PFSK-1 (cell line): ENCODE results near the gene EIF5AL1.

Source experiments
- FOXP2 ChIP-seq: optimal IDR thresholded peaks from 2 replicates; pipeline ENCODE3; 2011; ENCODE audit warnings: borderline replicate concordance, control low read depth, inconsistent platforms; ENCODE audit not compliant: insufficient read depth; ENCODE audit errors: extremely low read length, extremely low read depth
- POLR2AphosphoS5 ChIP-seq: IDR thresholded peaks from 2 replicates; pipeline ENCODE4 v1.6.1; 2012; ENCODE audit warnings: low read depth, mild to moderate bottlenecking, control low read depth, low read length, moderate library complexity
- REST ChIP-seq, 2 experiments: IDR thresholded peaks; 2 replicates each; pipeline versions ENCODE4 v1.6.1 to v1.8.0; 2011 to 2012; ENCODE audit warnings: low read depth in 2 of 2, low read length in 2 of 2, control low read depth in 1 of 2, inconsistent platforms in 1 of 2, mild to moderate bottlenecking in 1 of 2, moderate library complexity in 1 of 2; ENCODE audit not compliant: insufficient read depth in 1 of 2
- SIN3A ChIP-seq: IDR thresholded peaks from 2 replicates; pipeline ENCODE4 v1.6.1; 2012; ENCODE audit warnings: mild to moderate bottlenecking, low read length, moderate library complexity, borderline replicate concordance; ENCODE audit not compliant: insufficient read depth
- TAF1 ChIP-seq: IDR thresholded peaks from 2 replicates; pipeline ENCODE4 v1.6.1; 2012; ENCODE audit warnings: low read length, control low read depth, borderline replicate concordance; ENCODE audit not compliant: insufficient read depth

GRCh38 chr10:79555354-79556309 is 43.3 kb downstream of the EIF5AL1 start:
- TF ChIP-seq SIN3A (no peak), TAF1 (no peak), POLR2AphosphoS5 (no peak), REST (IDR thresholded peaks at IDR 0.05; ENCODE audit: insufficient read depth in 1 of 2, low read depth in 2 of 2, low read length in 2 of 2) (no peak), FOXP2 (no peak)
